GM12878 (cell line): ENCODE results near the gene DUS2. TPM values are rescaled to one million over a fixed set of nuclear protein-coding genes. Genes with fewer than 3 reads are reported as not detected.
A peak's percentile ranks its signal among the peaks of the same experiment; 100 is the strongest.

ENCODE experiments used
- ATAC-seq: fragments of 200-7000 bp; cut with Tn5 transposase; 3 replicates; pipeline ENCODE4 v1.9.1; 2020; ENCODE audit warnings: mild to moderate bottlenecking, moderate library complexity
- BruUV-seq: library from RNA; stranded (reverse); fragments of 400-500 nt; replicated peaks from 2 replicates; lab custom pipeline; 2021; lab: Mats Ljungman, UMichigan
- CTCF ChIA-PET: fragments of 300-600 bp; sonication (Branson Sonifier 250); formaldehyde crosslinking; extraction: SDS; loops from one replicate; lab custom pipeline; 2021; ENCODE audit warnings: inconsistent platforms; lab: Yijun Ruan, JAX
- POLR2A ChIA-PET: fragments of 350-600 bp; formaldehyde crosslinking; extraction: SDS; loops from one replicate; lab custom pipeline; 2021; ENCODE audit warnings: inconsistent platforms; lab: Charles Lee
- RAD21 ChIA-PET: fragments of 300-600 bp; sonication (Branson Sonifier 250); formaldehyde crosslinking; loops from one replicate; lab custom pipeline; 2023; ENCODE audit warnings: antibody characterized with exemption; ENCODE audit not compliant: unreplicated experiment; lab: Charles Lee
- SMC1A ChIA-PET: fragments of 300-600 bp; sonication (Branson Sonifier 250); formaldehyde crosslinking; loops from one replicate; lab custom pipeline; 2023; ENCODE audit not compliant: unreplicated experiment, uncharacterized antibody; lab: Charles Lee
- DNase-seq: peaks from one replicate; pipeline ENCODE4 v3.0.0-alpha.2; 2011; ENCODE audit warnings: low read depth, low spot score
- FAIRE-seq: peaks from 3 replicates; lab custom pipeline; 2011; peaks lifted over from hg19 to GRCh38; lab: Jason Lieb, UNC
- H2AFZ ChIP-seq: 2 replicates; pipeline ENCODE4 v1.6.0; 2011; ENCODE audit warnings: low read depth, low read length, control low read depth; ENCODE audit not compliant: control insufficient read depth
- H3K27ac ChIP-seq: 2 replicates; pipeline ENCODE4 v1.5.1; 2011; ENCODE audit warnings: control low read depth; ENCODE audit not compliant: control insufficient read depth, insufficient read depth
- H3K27me3 ChIP-seq, 2 experiments: replicated peaks in 1 of 2; 2 replicates each; pipeline versions ENCODE4 v1.6.0 to v1.6.1; 2011; ENCODE audit warnings: low read length in 1 of 2; ENCODE audit not compliant: control insufficient read depth in 2 of 2, insufficient read depth in 2 of 2
- H3K36me3 ChIP-seq, 2 experiments: 2 replicates each; pipeline ENCODE4 v1.5.1; 2011; ENCODE audit warnings: low read length in 1 of 2; ENCODE audit not compliant: control insufficient read depth in 2 of 2, insufficient read depth in 2 of 2
- H3K4me1 ChIP-seq: 2 replicates; pipeline ENCODE4 v1.6.1; 2011; ENCODE audit warnings: mild to moderate bottlenecking, low read length, moderate library complexity, mixed read lengths; ENCODE audit not compliant: control insufficient read depth, insufficient read depth
- H3K4me2 ChIP-seq: 2 replicates; pipeline ENCODE4 v1.6.0; 2011; ENCODE audit warnings: control low read depth; ENCODE audit not compliant: control insufficient read depth, insufficient read depth
- H3K4me3 ChIP-seq: fragments of 200-600 bp; sonication (generic); 2 replicates; pipeline ENCODE4 v1.5.1; 2016
- H3K79me2 ChIP-seq: 2 replicates; pipeline ENCODE4 v1.6.0; 2011; ENCODE audit warnings: low read length; ENCODE audit not compliant: control insufficient read depth, insufficient read depth
- H3K9ac ChIP-seq: 2 replicates; pipeline ENCODE4 v1.8.0; 2011; ENCODE audit warnings: low read length, control low read depth, mixed read lengths; ENCODE audit not compliant: control insufficient read depth, insufficient read depth
- H3K9me3 ChIP-seq: replicated peaks from 3 replicates; pipeline ENCODE4 v1.5.1; 2011; ENCODE audit warnings: mild to moderate bottlenecking, low read length; ENCODE audit not compliant: control insufficient read depth, insufficient read depth
- H4K20me1 ChIP-seq: 2 replicates; pipeline ENCODE4 v1.6.0; 2011; ENCODE audit not compliant: control insufficient read depth, insufficient read depth
- RCOR1 ChIP-seq: conservative IDR thresholded peaks from 2 replicates; pipeline ENCODE4 v1.6.1; 2012; ENCODE audit warnings: low read depth, low read length, improper control_type of control experiment
- SP1 ChIP-seq: IDR thresholded peaks from one replicate; pipeline ENCODE4 v1.6.1; 2011; ENCODE audit warnings: low read depth, low read length
- USF2 ChIP-seq: IDR thresholded peaks from 2 replicates; pipeline ENCODE4 v1.6.1; 2011; ENCODE audit warnings: low read depth, low read length, improper control_type of control experiment, borderline replicate concordance
- ZBTB40 ChIP-seq: fragments of 450-650 bp; IDR thresholded peaks from 2 replicates; pipeline ENCODE4 v1.6.1; 2016; ENCODE audit warnings: mild to moderate bottlenecking, moderate library complexity, borderline replicate concordance
- WGBS: methylation state at CpG from one replicate; pipeline ENCODE4 v1.1.6; 2016; ENCODE audit warnings: low lambda C conversion rate; ENCODE audit not compliant: insufficient replicate concordance, insufficient coverage; ENCODE audit errors: missing lambda C conversion rate; 5-methylcytosine and 5-hydroxymethylcytosine counted together
- in situ Hi-C: fragments of 300-500 bp; cut with MboI; formaldehyde crosslinking; loops from 9 replicates; pipeline ENCODE4 v1.14.3; 2018; ENCODE audit warnings: mixed read lengths
- intact Hi-C: fragments of 100-400 bp; cut with micrococcal nuclease; formaldehyde crosslinking; loops from one replicate; pipeline ENCODE4 v1.14.2; 2022; ENCODE audit not compliant: unreplicated experiment
- polyA plus RNA-seq, 11 experiments: library from polyadenylated mRNA; depleted of rRNA in 4 of 11; unstranded in 6 of 11; stranded (reverse) in 5 of 11; fragments of >200 nt; fragmentation: Nextera tagmentation in 4 of 11; fragmentation: Illumina TruSeq in 1 of 11; extraction: Ambion mirVana in 4 of 11; extraction: Trizol in 1 of 11; gene quantifications; 1 replicate in 1 of 11; 2 replicates in 10 of 11; pipeline versions ENCODE4 v1.2.1 to v1.2.3, GENCODE V29; 2011 to 2016; ENCODE audit warnings: inconsistent platforms in 2 of 11, missing spikeins in 2 of 11, low read depth in 1 of 11
- total RNA-seq, 4 experiments: library from RNA; depleted of rRNA in 3 of 4; stranded (reverse); fragments of >200 nt in 3 of 4; fragmentation: Illumina TruSeq in 1 of 4; extraction: Trizol in 1 of 4; gene quantifications; 2 replicates each; pipeline versions ENCODE4 v1.2.1 to v1.2.3, GENCODE V29; 2013 to 2021

Gene DUS2
- total and polyA plus RNA-seq, 10 of the 15 experiments (the other 5 are each of a cell fraction or from before 2014, with no cell fraction given) = 4.8 to 32.3 (median 25.5) TPM

- ATAC-seq = no peak
- intact Hi-C loops (loop anchor here (5.0 kb wide), 1 partner anchor 40 kb away; no protein-coding TSS in a partner anchor), in situ Hi-C loops (no loop called here)
- no peak overlapping the region for H3K27ac ChIP-seq
- TF ChIP-seq RCOR1 = no peak
- TF ChIP-seq SP1 = no peak
- DNase-seq = no peak
- no peaks in the 10 kb centered on the region for H3K36me3 ChIP-seq
- no peak overlapping the region for H2AFZ ChIP-seq
- H4K20me1 ChIP-seq = no peaks in the 10 kb centered on the region
- BruUV-seq = no TSS peak
- no peaks in the 10 kb centered on the region for H3K27me3 ChIP-seq
- H3K79me2 ChIP-seq = peaks cover 68% of the 10 kb centered on the region
- RAD21 ChIA-PET = interaction anchor here (0.9 to 1.3 kb wide), 4 partner anchors 9 to 77 kb away, joined by 3 to 5 read pairs (median 3); no protein-coding TSS in a partner anchor
- H3K4me3 ChIP-seq = peak overlapping the region; percentile 88
- 35% methylated on average over 2 of the region's 2 CpGs for WGBS
- no peak for FAIRE-seq
- peaks cover 25% of the 10 kb centered on the region for H3K4me1 ChIP-seq
- H3K4me2 ChIP-seq = peak overlapping the region; percentile 80
- SMC1A ChIA-PET = interaction anchor here (1.4 to 6.6 kb wide), 5 partner anchors 9 to 141 kb away, joined by 3 to 67 read pairs (median 9); no protein-coding TSS in a partner anchor
- CTCF ChIA-PET = interaction anchor here (1.1 to 8.8 kb wide), 6 partner anchors 8 to 142 kb away, joined by 3 to 109 read pairs (median 4); no protein-coding TSS in a partner anchor
- POLR2A ChIA-PET = interaction anchor here (1.0 to 6.1 kb wide), 2 partner anchors 15 to 32 kb away, joined by 10 to 135 read pairs; no protein-coding TSS in a partner anchor
- H3K9ac ChIP-seq = peak overlapping the region; percentile 1; the same call in 1 of the 2 replicates
- no peaks in the 10 kb centered on the region for H3K9me3 ChIP-seq
Observed at GRCh38 chr16:68087688-68088087, 64.6 kb downstream of the DUS2 start.

- SMC1A ChIA-PET = interaction anchor here (0.7 to 6.6 kb wide), 9 partner anchors 8 to 140 kb away, joined by 3 to 67 read pairs (median 5); no protein-coding TSS in a partner anchor
- Histone ChIP-seq H3K27ac (no peak overlapping the region), H3K27me3 (no peaks in the 10 kb centered on the region), H3K36me3 (no peaks in the 10 kb centered on the region), H3K9ac (no peak overlapping the region), H3K9me3 (no peaks in the 10 kb centered on the region), H3K4me1 (peaks cover 25% of the 10 kb centered on the region), H3K79me2 (peaks cover 74% of the 10 kb centered on the region), H2AFZ (no peak overlapping the region), H3K4me3 (peak overlapping the region; percentile 88), H4K20me1 (no peaks in the 10 kb centered on the region), H3K4me2 (peak overlapping the region; percentile 80)
- ATAC-seq = no peak
- in situ Hi-C loops = no loop called here
- no peak for FAIRE-seq
- 66% methylated on average over 9 of the region's 9 CpGs for WGBS
- RAD21 ChIA-PET = interaction anchor here (0.7 to 1.3 kb wide), 6 partner anchors 8 to 88 kb away, joined by 3 to 7 read pairs (median 3); no protein-coding TSS in a partner anchor
- intact Hi-C loops = loop anchor here (5.0 kb wide), 1 partner anchor 39 kb away; no protein-coding TSS in a partner anchor
- CTCF ChIA-PET = interaction anchor here (1.0 to 8.8 kb wide), 7 partner anchors 9 to 140 kb away, joined by 3 to 109 read pairs (median 3); no protein-coding TSS in a partner anchor
- DNase-seq = no peak
- POLR2A ChIA-PET = interaction anchor here (0.7 to 1.0 kb wide), 2 partner anchors 31 to 196 kb away, joined by 3 to 10 read pairs; no protein-coding TSS in a partner anchor
- BruUV-seq = no TSS peak
- TF ChIP-seq ZBTB40 = no peak
- no peak for TF ChIP-seq USF2
Observed at GRCh38 chr16:68088130-68088972, 65.3 kb downstream of the DUS2 start.
